GM12878 (cell line): ENCODE results near the gene PADI2.

ENCODE experiments used
- POLR2AphosphoS5 ChIP-seq: IDR thresholded peaks from 2 replicates; pipeline ENCODE4 v1.6.1; 2011; ENCODE audit warnings: mild to moderate bottlenecking, low read length, inconsistent platforms
- RELA ChIP-seq: fragments of 450-650 bp; IDR thresholded peaks from 2 replicates; pipeline ENCODE4 v1.8.0; 2014; ENCODE audit warnings: borderline replicate concordance; ENCODE audit not compliant: partially characterized antibody

GRCh38 chr1:17136936-17137335, 17.7 kb upstream of the PADI2 start:
- TF ChIP-seq RELA (no peak), POLR2AphosphoS5 (no peak)
